Transverse colon (tissue), 4 donors: ENCODE measurements around the gene ZSWIM4.

Experiments
- EP300 ChIP-seq: sonication (generic); formaldehyde crosslinking; IDR thresholded peaks from one replicate; pipeline ENCODE4 v1.6.1; 2017; ENCODE audit warnings: antibody characterized with exemption, low read depth
- POLR2AphosphoS5 ChIP-seq, 3 donors: sonication (generic); formaldehyde crosslinking; IDR thresholded peaks; one replicate each; pipeline ENCODE4 v1.6.1; 2016; ENCODE audit warnings: antibody characterized with exemption in 3 of 3
- TF ChIP-seq, protein P1 (sequence below), 5 experiments: fragments of 200-600 bp in 3 of 5; fragments of 450-650 bp in 2 of 5; sonication (generic) in 3 of 5; IDR thresholded peaks; 1 replicate in 2 of 5; 2 replicates in 3 of 5; pipeline ENCODE4 v1.5.1; 2016 to 2017; ENCODE audit warnings: antibody characterized with exemption in 5 of 5, inconsistent platforms in 3 of 5, mild to moderate bottlenecking in 2 of 5, moderate library complexity in 1 of 5

DNA sequence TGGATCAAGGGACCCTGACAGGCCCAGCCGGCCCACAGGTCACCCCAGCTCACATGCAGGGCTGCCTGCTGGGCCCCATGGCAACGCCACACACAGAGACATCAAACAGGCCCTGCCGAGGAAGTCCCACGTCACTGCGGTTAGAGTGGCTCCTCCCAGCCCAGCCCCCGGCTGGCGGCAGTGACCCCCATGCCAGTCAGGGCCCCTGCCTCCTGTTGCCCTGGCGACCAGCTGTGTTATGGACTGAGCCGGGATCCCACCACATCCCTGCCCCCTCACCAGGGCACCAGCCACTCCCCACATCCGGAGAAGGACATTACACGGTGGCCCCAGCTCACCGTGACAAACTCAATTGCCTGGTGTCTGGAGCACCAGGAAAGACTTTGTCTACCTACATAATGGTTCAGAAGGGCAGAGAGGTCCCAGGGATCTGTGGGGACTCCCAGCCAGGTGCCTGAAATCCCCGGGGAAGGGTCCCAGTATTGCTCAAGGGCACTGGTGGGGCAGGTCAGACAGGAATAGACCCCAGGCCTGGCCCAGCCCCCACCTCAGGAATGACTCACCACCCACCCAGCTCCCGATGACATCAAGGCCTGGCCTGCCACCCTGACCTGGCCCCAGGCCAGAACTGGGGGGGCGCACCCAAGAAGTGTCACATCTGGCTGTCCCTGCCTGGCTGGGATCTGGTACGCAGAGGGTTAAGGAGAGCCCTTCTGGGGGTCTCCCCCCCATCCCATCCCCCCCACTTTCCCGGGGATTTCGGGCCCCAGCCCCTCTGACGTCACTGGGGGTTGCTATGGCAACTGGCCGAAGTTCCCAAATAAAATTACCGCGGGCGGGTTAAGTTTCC, 51.5 kb downstream of the ZSWIM4 start:
- TF ChIP-seq EP300 (peak; percentile 87), POLR2AphosphoS5 (IDR thresholded peaks at IDR 0.05) (peak; percentile 8 to 67 (median 64))
- TF ChIP-seq, protein P1, sequence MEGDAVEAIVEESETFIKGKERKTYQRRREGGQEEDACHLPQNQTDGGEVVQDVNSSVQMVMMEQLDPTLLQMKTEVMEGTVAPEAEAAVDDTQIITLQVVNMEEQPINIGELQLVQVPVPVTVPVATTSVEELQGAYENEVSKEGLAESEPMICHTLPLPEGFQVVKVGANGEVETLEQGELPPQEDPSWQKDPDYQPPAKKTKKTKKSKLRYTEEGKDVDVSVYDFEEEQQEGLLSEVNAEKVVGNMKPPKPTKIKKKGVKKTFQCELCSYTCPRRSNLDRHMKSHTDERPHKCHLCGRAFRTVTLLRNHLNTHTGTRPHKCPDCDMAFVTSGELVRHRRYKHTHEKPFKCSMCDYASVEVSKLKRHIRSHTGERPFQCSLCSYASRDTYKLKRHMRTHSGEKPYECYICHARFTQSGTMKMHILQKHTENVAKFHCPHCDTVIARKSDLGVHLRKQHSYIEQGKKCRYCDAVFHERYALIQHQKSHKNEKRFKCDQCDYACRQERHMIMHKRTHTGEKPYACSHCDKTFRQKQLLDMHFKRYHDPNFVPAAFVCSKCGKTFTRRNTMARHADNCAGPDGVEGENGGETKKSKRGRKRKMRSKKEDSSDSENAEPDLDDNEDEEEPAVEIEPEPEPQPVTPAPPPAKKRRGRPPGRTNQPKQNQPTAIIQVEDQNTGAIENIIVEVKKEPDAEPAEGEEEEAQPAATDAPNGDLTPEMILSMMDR (IDR thresholded peaks at IDR 0.05) = no peak
